Measurements from ENCODE around the gene SELENOM.
A peak's percentile ranks its signal among the peaks of the same experiment; 100 is the strongest.

The SELENOM gene

DNA sequence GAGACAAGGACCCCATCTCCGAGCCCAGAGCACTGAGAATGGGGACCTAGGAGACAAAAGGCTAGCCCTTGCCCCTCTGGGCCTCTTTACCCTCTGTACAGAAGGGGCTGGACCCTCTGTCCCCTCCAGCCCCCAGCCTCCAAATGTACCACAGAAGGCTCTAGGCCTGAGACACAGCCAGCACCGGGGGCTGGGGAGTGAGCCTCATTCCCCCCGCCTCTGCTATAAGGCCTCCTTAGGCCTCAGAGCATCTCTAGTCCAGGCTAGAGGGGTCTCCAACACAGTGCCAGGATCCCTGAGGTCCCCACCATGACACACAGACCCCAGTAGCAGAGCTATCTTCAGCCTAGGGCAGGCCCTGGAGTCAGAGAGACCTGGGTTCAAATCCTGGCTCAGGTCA lies 21.4 kb downstream of the SELENOM start:
- Histone ChIP-seq H3K9ac (ENCODE audit: low read depth, low read length) (peak overlapping the region; percentile 92), H3K27ac (ENCODE audit: low read length) (no peak overlapping the region), H3K4me1 (ENCODE audit: insufficient read depth, low read length) (peaks cover 44% of the 10 kb centered on the region), H3K4me3 (ENCODE audit: low read depth in 1 of 2, low read length in 2 of 2) (no peak overlapping the region), H2AFZ (ENCODE audit: low read depth, low read length) (no peak overlapping the region), H3K4me2 (ENCODE audit: insufficient read depth, low read length) (peak overlapping the region; percentile 99; the same call in 1 of the 2 replicates), H3K79me2 (ENCODE audit: insufficient read depth, low read length) (peaks cover 23% of the 10 kb centered on the region), H3K9me3 (ENCODE audit: insufficient read depth, low read length, severe bottlenecking) (no peaks in the 10 kb centered on the region), H4K20me1 (ENCODE audit: insufficient read depth, low read length) (no peaks in the 10 kb centered on the region; the same call in 1 of the 2 replicates), H3K27me3 (ENCODE audit: insufficient read depth, low read length, poor library complexity) (no peaks in the 10 kb centered on the region), H3K36me3 (ENCODE audit: insufficient read depth, low read length) (peaks cover 40% of the 10 kb centered on the region)
- ATAC-seq (ENCODE audit: insufficient read depth, low read depth), result no peak
- DNase-seq, result no peak
- TF ChIP-seq, protein P1, sequence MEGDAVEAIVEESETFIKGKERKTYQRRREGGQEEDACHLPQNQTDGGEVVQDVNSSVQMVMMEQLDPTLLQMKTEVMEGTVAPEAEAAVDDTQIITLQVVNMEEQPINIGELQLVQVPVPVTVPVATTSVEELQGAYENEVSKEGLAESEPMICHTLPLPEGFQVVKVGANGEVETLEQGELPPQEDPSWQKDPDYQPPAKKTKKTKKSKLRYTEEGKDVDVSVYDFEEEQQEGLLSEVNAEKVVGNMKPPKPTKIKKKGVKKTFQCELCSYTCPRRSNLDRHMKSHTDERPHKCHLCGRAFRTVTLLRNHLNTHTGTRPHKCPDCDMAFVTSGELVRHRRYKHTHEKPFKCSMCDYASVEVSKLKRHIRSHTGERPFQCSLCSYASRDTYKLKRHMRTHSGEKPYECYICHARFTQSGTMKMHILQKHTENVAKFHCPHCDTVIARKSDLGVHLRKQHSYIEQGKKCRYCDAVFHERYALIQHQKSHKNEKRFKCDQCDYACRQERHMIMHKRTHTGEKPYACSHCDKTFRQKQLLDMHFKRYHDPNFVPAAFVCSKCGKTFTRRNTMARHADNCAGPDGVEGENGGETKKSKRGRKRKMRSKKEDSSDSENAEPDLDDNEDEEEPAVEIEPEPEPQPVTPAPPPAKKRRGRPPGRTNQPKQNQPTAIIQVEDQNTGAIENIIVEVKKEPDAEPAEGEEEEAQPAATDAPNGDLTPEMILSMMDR (IDR thresholded peaks at IDR 0.05; ENCODE audit: borderline replicate concordance, extremely low read depth, low read length, poor library complexity, severe bottlenecking), result no peak
- TF ChIP-seq EZH2 (IDR thresholded peaks at IDR 0.05; ENCODE audit: borderline replicate concordance, low read depth, low read length, severe bottlenecking), result no peak

DNA sequence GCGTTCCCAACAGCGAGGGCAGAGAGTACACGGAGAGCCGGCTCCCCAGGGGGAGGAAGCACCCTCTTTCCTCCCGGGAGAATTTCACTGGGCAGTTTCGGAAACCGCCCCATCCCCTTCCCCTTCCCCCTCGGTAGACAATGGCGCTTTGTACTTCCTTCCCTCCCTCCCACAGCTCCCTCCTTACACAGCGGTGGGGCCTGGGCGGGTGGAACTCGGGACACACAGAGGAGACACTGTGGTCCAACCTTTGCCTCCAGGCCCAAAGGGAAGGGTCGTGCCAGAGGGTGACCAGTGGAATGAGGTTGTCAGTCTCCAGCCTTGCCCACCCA lies 21.9 kb downstream of the SELENOM start:
- Histone ChIP-seq H3K27ac (ENCODE audit: low read length) (peak overlapping the region; percentile 93), H3K4me2 (ENCODE audit: insufficient read depth, low read length) (peak overlapping the region; percentile 99), H3K27me3 (ENCODE audit: insufficient read depth, low read length, poor library complexity) (no peaks in the 10 kb centered on the region), H3K36me3 (ENCODE audit: insufficient read depth, low read length) (peaks cover 35% of the 10 kb centered on the region), H2AFZ (ENCODE audit: low read depth, low read length) (peak overlapping the region; percentile 99), H3K4me1 (ENCODE audit: insufficient read depth, low read length) (peaks cover 48% of the 10 kb centered on the region), H4K20me1 (ENCODE audit: insufficient read depth, low read length) (no peaks in the 10 kb centered on the region; the same call in 1 of the 2 replicates), H3K79me2 (ENCODE audit: insufficient read depth, low read length) (peaks cover 23% of the 10 kb centered on the region), H3K4me3 (ENCODE audit: low read depth in 1 of 2, low read length in 2 of 2) (peak overlapping the region in 1 of 2 experiments; percentile 87; a peak in 2 of 4 replicates), H3K9me3 (ENCODE audit: insufficient read depth, low read length, severe bottlenecking) (no peaks in the 10 kb centered on the region), H3K9ac (ENCODE audit: low read depth, low read length) (peak overlapping the region; percentile 92)
- DNase-seq (no peak), ATAC-seq (ENCODE audit: insufficient read depth, low read depth) (no peak)
- TF ChIP-seq, protein P1 (IDR thresholded peaks at IDR 0.05; ENCODE audit: borderline replicate concordance, extremely low read depth, low read length, poor library complexity, severe bottlenecking), result no peak
- no peak for TF ChIP-seq EZH2 (IDR thresholded peaks at IDR 0.05; ENCODE audit: borderline replicate concordance, low read depth, low read length, severe bottlenecking)

DNA sequence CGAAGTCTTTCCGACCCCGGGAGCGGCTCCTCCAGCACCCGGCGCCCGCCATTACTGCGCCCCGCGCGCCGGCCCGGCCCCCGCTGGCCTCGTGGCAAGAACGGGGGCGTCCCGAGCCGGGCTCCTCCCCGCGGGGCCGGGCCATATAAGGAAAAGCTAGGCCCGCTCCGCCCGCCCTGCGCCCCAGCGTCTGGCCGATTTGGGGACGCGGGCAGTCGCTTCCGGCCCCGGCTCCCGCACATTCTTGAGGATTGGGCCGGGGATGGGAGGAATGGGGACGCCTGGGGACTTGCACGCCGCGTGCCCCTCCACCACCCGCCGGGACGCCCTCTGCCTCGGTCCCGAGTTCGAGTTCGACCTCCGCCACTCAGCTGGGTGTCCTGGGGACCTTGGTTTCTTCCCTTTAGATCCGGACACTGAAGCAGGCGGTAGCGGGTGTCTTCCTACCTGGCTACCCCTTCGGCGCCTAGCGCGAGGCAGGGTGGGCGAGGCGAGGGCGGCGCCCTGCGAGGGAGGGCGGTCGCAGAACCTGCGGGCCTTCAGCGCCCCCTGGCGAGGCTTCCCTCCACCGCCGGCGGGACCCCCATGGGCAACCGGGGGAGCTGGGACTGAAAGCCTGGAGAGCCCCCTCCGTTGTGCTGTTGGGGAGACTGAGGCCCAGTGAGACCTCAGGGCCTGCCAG lies 22.4 kb downstream of the SELENOM start:
- H3K4me2 ChIP-seq (ENCODE audit: insufficient read depth, low read length), result peak overlapping the region; percentile 99
- H3K9ac ChIP-seq (ENCODE audit: low read depth, low read length), result peak overlapping the region; percentile 92
- no peaks in the 10 kb centered on the region; the same call in 1 of the 2 replicates for H4K20me1 ChIP-seq (ENCODE audit: insufficient read depth, low read length)
- H3K36me3 ChIP-seq (ENCODE audit: insufficient read depth, low read length), result peaks cover 31% of the 10 kb centered on the region
- no peaks in the 10 kb centered on the region for H3K27me3 ChIP-seq (ENCODE audit: insufficient read depth, low read length, poor library complexity)
- H3K79me2 ChIP-seq (ENCODE audit: insufficient read depth, low read length), result peaks cover 23% of the 10 kb centered on the region
- H2AFZ ChIP-seq (ENCODE audit: low read depth, low read length), result peak overlapping the region; percentile 99
- peak overlapping the region; percentile 93 for H3K27ac ChIP-seq (ENCODE audit: low read length)
- peak; percentile 82 for ATAC-seq (ENCODE audit: insufficient read depth, low read depth)
- TF ChIP-seq, protein P1 (IDR thresholded peaks at IDR 0.05; ENCODE audit: borderline replicate concordance, extremely low read depth, low read length, poor library complexity, severe bottlenecking), result peak; percentile 94
- TF ChIP-seq EZH2 (IDR thresholded peaks at IDR 0.05; ENCODE audit: borderline replicate concordance, low read depth, low read length, severe bottlenecking), result no peak
- peak; percentile 86 for DNase-seq
- peak overlapping the region; percentile 70 to 87 for H3K4me3 ChIP-seq (ENCODE audit: low read depth in 1 of 2, low read length in 2 of 2)
- no peaks in the 10 kb centered on the region for H3K9me3 ChIP-seq (ENCODE audit: insufficient read depth, low read length, severe bottlenecking)
- H3K4me1 ChIP-seq (ENCODE audit: insufficient read depth, low read length), result peaks cover 51% of the 10 kb centered on the region

Measured in DND-41 (cell line).